Measurements from ENCODE around the gene USP35.

The USP35 gene

GRCh38 chr11:78177216-78177615, 11.5 kb upstream of the USP35 start:
- no peak overlapping the region for H2AFZ ChIP-seq (ENCODE audit: low read length)
- H3K9me2 ChIP-seq (replicated peaks; ENCODE audit: insufficient read depth, low read length) = no peaks in the 10 kb centered on the region
- DNase-seq = no peak
- no peak overlapping the region for H3K27ac ChIP-seq (ENCODE audit: low read length)
- no peak for TF ChIP-seq EZH2 (optimal IDR thresholded peaks at IDR 0.05; ENCODE audit: low read depth, low read length)
- no peak for TF ChIP-seq CTCF (IDR thresholded peaks at IDR 0.05; ENCODE audit: low read length)
- TF ChIP-seq EZH2phosphoT487 (IDR thresholded peaks at IDR 0.05; ENCODE audit: low read length) = no peak
- H4K20me1 ChIP-seq (ENCODE audit: insufficient read depth, low read length) = no peaks in the 10 kb centered on the region
- no peaks in the 10 kb centered on the region for H3K27me3 ChIP-seq (replicated peaks; ENCODE audit: insufficient read depth, low read length)
- H3K4me3 ChIP-seq (ENCODE audit: low read length) = no peak overlapping the region
- H3K79me2 ChIP-seq (ENCODE audit: low read length) = no peaks in the 10 kb centered on the region
- H3F3A ChIP-seq (ENCODE audit: insufficient read depth, low read length) = no peaks in the 10 kb centered on the region
- no peaks in the 10 kb centered on the region for H3K9me3 ChIP-seq (replicated peaks; ENCODE audit: insufficient read depth, low read length)
- H3K4me1 ChIP-seq (ENCODE audit: low read length) = no peaks in the 10 kb centered on the region
- no peak overlapping the region for H3K4me2 ChIP-seq (ENCODE audit: low read depth, low read length)
- H3K9ac ChIP-seq (ENCODE audit: low read length) = no peak overlapping the region
- no peaks in the 10 kb centered on the region for H3K36me3 ChIP-seq (replicated peaks; ENCODE audit: insufficient read depth, low read length)

GRCh38 chr11:78179459-78180071, 9.2 kb upstream of the USP35 start:
- Histone ChIP-seq H3K9me2 (replicated peaks; ENCODE audit: insufficient read depth, low read length) (no peaks in the 10 kb centered on the region), H3K9me3 (replicated peaks; ENCODE audit: insufficient read depth, low read length) (no peaks in the 10 kb centered on the region), H4K20me1 (ENCODE audit: insufficient read depth, low read length) (no peaks in the 10 kb centered on the region), H3K4me1 (ENCODE audit: low read length) (no peaks in the 10 kb centered on the region), H3K79me2 (ENCODE audit: low read length) (no peaks in the 10 kb centered on the region), H3K9ac (ENCODE audit: low read length) (no peak overlapping the region), H3K36me3 (replicated peaks; ENCODE audit: insufficient read depth, low read length) (no peaks in the 10 kb centered on the region), H2AFZ (ENCODE audit: low read length) (no peak overlapping the region), H3F3A (ENCODE audit: insufficient read depth, low read length) (no peaks in the 10 kb centered on the region), H3K27ac (ENCODE audit: low read length) (no peak overlapping the region), H3K27me3 (replicated peaks; ENCODE audit: insufficient read depth, low read length) (no peaks in the 10 kb centered on the region), H3K4me2 (ENCODE audit: low read depth, low read length) (no peak overlapping the region), H3K4me3 (ENCODE audit: low read length) (no peak overlapping the region)
- TF ChIP-seq CTCF (IDR thresholded peaks at IDR 0.05; ENCODE audit: low read length) (no peak), EZH2phosphoT487 (IDR thresholded peaks at IDR 0.05; ENCODE audit: low read length) (no peak), EZH2 (optimal IDR thresholded peaks at IDR 0.05; ENCODE audit: low read depth, low read length) (no peak)
- DNase-seq = no peak

- Histone ChIP-seq H3F3A (ENCODE audit: insufficient read depth, low read length) (no peaks in the 10 kb centered on the region), H3K27ac (ENCODE audit: low read length) (no peak overlapping the region), H3K36me3 (replicated peaks; ENCODE audit: insufficient read depth, low read length) (no peaks in the 10 kb centered on the region), H2AFZ (ENCODE audit: low read length) (no peak overlapping the region), H3K79me2 (ENCODE audit: low read length) (no peaks in the 10 kb centered on the region), H3K4me3 (ENCODE audit: low read length) (no peak overlapping the region), H3K4me2 (ENCODE audit: low read depth, low read length) (no peak overlapping the region), H3K4me1 (ENCODE audit: low read length) (no peaks in the 10 kb centered on the region), H3K9me2 (replicated peaks; ENCODE audit: insufficient read depth, low read length) (no peaks in the 10 kb centered on the region), H3K9ac (ENCODE audit: low read length) (no peak overlapping the region), H4K20me1 (ENCODE audit: insufficient read depth, low read length) (no peaks in the 10 kb centered on the region), H3K27me3 (replicated peaks; ENCODE audit: insufficient read depth, low read length) (no peaks in the 10 kb centered on the region), H3K9me3 (replicated peaks; ENCODE audit: insufficient read depth, low read length) (no peaks in the 10 kb centered on the region)
- TF ChIP-seq CTCF (IDR thresholded peaks at IDR 0.05; ENCODE audit: low read length) = no peak
- no peak for TF ChIP-seq EZH2 (optimal IDR thresholded peaks at IDR 0.05; ENCODE audit: low read depth, low read length)
- no peak for TF ChIP-seq EZH2phosphoT487 (IDR thresholded peaks at IDR 0.05; ENCODE audit: low read length)
- DNase-seq = no peak
Observed at GRCh38 chr11:78180751-78181150, 8.0 kb upstream of the USP35 start.
